Activated CD4-positive, alpha-beta memory T cell treated with anti-CD3 and anti-CD28 coated beads, Interleukin-2, amount 10 ng/mL, durations not matched to agents 7 days and 5 days (primary cell): ENCODE results near the gene ZNF417. TPM values are rescaled to one million over a fixed set of nuclear protein-coding genes. Genes with fewer than 3 reads are reported as not detected.
"Not testable (repeated sequence)": the region's sequence is repeated elsewhere in the genome, so short reads cannot be mapped to it uniquely, and the experiment has no call there.

Experiments used
- CTCF ChIA-PET: fragments of 350-600 bp; sonication (Branson Sonifier 250); formaldehyde crosslinking; loops from one replicate; lab custom pipeline; 2021; ENCODE audit warnings: antibody characterized with exemption, inconsistent platforms; lab: Charles Lee
- POLR2A ChIA-PET: fragments of 350-600 bp; sonication (Branson Sonifier 250); formaldehyde crosslinking; loops from one replicate; lab custom pipeline; 2021; ENCODE audit warnings: antibody characterized with exemption; lab: Charles Lee
- DNase-seq: peaks from one replicate; pipeline ENCODE4 v3.0.0-alpha.2; 2020
- H3K27ac Mint-ChIP-seq: one replicate; pipeline ENCODE4 v1.8.0; 2021; ENCODE audit warnings: mild to moderate bottlenecking, mixed read lengths
- H3K27me3 Mint-ChIP-seq: one replicate; pipeline ENCODE4 v1.8.0; 2021; ENCODE audit warnings: mixed read lengths
- H3K36me3 Mint-ChIP-seq: one replicate; pipeline ENCODE4 v1.8.0; 2021; ENCODE audit warnings: low read depth, mixed read lengths
- H3K4me1 Mint-ChIP-seq: one replicate; pipeline ENCODE4 v1.8.0; 2021; ENCODE audit warnings: mixed read lengths
- H3K4me3 Mint-ChIP-seq: one replicate; pipeline ENCODE4 v1.8.0; 2021; ENCODE audit warnings: mild to moderate bottlenecking, mixed read lengths
- H3K9me3 Mint-ChIP-seq: one replicate; pipeline ENCODE4 v1.8.0; 2021; ENCODE audit warnings: mixed read lengths
- total RNA-seq, 2 experiments: library from RNA; stranded (reverse); gene quantifications; one replicate each; pipeline ENCODE4 v1.2.3, GENCODE V29; 2021

ZNF417 gene
- total RNA-seq, 2 experiments from 2014 or later, result 16.7 to 20.1 TPM

DNA sequence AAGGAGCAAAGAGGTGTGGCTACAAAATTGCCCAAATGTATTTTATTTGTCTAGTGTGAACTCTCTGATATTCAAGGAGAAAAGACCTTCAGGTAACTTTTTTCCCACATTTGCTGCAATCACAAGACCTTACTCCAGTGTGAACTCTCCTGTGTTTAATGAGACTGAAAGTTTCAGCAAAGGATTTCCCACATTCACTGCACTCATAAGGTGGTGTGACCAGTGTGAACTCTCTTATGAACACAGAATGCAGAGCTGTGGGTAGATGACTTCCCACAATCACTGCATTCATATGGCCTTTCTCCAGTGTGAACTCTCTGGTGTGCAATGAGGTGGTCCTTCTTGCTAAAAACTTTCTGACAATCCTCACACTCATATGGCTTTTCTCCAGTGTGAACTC is 43.9 kb downstream of the ZNF417 start:
- Mint-ChIP-seq H3K4me1 (no peaks in the 10 kb centered on the region), H3K27me3 (no peaks in the 10 kb centered on the region)
- POLR2A ChIA-PET, result no interaction called here

DNA sequence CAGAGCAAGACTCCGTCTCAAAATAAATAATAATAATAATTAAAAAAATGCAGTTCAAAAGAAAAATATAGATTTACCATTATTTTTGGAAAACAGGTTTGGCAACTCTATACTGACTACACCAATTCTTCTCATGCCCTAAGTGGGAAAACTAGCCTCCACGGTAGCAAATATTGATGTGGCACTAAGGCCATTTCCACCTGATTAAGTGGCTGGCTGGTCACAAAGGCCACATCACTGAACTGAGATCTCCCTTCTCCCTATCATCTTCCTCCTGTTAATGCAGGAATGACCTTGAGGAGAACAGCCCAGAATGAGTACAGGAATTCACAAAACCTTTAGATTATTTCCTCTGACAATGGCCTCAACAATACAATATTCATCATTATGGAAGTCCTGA is 46.2 kb downstream of the ZNF417 start:
- Mint-ChIP-seq H3K4me3 (no peak overlapping the region), H3K27me3 (no peaks in the 10 kb centered on the region), H3K27ac (no peak overlapping the region), H3K36me3 (peaks cover 81% of the 10 kb centered on the region), H3K4me1 (no peaks in the 10 kb centered on the region), H3K9me3 (peaks cover 61% of the 10 kb centered on the region)
- no peak for DNase-seq
- POLR2A ChIA-PET, result no interaction called here
- CTCF ChIA-PET, result no interaction called here

More for the DNA sequence above, 43.9 kb downstream of the ZNF417 start:
- Mint-ChIP-seq H3K27ac (no peak overlapping the region), H3K4me3 (no peak overlapping the region), H3K9me3 (peaks cover 67% of the 10 kb centered on the region), H3K36me3 (peaks cover 79% of the 10 kb centered on the region)
- DNase-seq, result no peak
- CTCF ChIA-PET, result no interaction called here

DNA sequence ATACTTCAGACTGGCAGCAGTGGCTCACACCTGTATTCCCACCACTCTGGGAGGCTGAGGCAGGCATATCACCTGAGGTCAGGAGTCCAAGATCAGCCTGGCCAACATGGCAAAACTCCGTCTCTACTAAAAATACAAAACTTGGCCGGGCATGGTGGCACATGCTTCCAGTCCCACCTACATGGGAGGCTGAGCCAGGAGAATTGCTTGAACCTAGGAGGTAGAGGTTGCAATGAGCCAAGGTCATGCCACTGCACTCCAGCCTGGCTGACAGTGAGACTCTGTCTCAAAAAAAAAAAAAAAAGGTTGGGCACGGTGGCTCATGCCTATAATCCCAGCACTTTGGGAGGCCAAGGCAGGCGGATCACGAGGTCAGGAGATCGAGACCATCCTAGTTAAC is 46.7 kb downstream of the ZNF417 start:
- CTCF ChIA-PET, H3K4me3 Mint-ChIP-seq, H3K27me3 Mint-ChIP-seq, POLR2A ChIA-PET, H3K27ac Mint-ChIP-seq, H3K4me1 Mint-ChIP-seq, DNase-seq: not testable (repeated sequence)
- Mint-ChIP-seq H3K36me3 (peaks cover 83% of the 10 kb centered on the region), H3K9me3 (peaks cover 58% of the 10 kb centered on the region)

DNA sequence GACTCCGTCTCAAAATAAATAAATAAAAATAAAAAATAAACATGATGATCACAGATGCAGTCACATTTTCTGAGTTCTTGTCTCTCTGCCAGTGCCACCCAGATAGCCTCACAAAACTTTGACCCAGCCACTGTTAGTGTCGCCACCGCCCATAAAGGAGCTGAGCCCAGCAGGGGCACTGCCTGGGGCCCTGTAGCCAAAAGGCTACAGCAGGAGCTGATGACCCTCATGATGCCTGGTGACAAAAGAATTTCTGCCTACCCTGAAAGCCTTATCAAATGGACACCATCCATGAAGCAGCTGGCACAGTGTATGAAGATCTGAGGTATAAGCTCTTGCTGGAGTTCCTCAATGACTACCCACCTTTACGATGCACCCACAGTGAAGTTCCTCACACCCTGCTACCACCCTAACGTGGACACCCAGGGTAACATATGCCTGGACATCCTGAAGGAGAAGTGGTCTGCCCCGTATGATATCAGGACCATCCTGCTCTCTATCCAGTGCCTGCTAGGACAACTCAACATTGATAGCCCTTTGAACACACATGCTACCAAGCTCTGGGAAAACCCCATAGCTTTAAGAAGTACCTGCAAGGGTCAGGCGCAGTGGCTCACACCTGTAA is 48.4 kb downstream of the ZNF417 start:
- H3K27me3 Mint-ChIP-seq, result no peaks in the 10 kb centered on the region
- ChIA-PET POLR2A (no interaction called here), CTCF (no interaction called here)
- peaks cover 48% of the 10 kb centered on the region for H3K9me3 Mint-ChIP-seq
- no peak overlapping the region for H3K4me3 Mint-ChIP-seq
- H3K27ac Mint-ChIP-seq, result no peak overlapping the region
- DNase-seq, result no peak
- no peaks in the 10 kb centered on the region for H3K4me1 Mint-ChIP-seq
- H3K36me3 Mint-ChIP-seq, result peaks cover 79% of the 10 kb centered on the region

Other genes with a start within 250 kb of the ZNF417 start
- not detected for gene ZSCAN4, start 247.7 kb downstream of the ZNF417 start, total RNA-seq
- 10 to 100 TPM in 1 of 2 experiments, 1 to 10 TPM in 1; 8.9 to 10.2 TPM for gene ZNF551, start 234.6 kb downstream of the ZNF417 start, total RNA-seq
- gene ZNF154, start 207.4 kb downstream of the ZNF417 start, total RNA-seq, result under 1 TPM; 0.38 to 0.70 TPM
- gene ZNF671, start 189.0 kb downstream of the ZNF417 start, total RNA-seq, result 10 to 100 TPM; 13.2 to 13.5 TPM
- gene ZNF776, start 169.8 kb downstream of the ZNF417 start, total RNA-seq, result 10 to 100 TPM; 14.9 to 15.1 TPM
- gene ZNF586, start 146.9 kb downstream of the ZNF417 start, total RNA-seq, result 10 to 100 TPM; 20.1 to 21.8 TPM
- gene ZNF552, start 101.7 kb downstream of the ZNF417 start, total RNA-seq, result 1 to 10 TPM; 8.4 to 8.6 TPM
- 10 to 100 TPM; 14.0 to 14.6 TPM for gene ZNF587B, start 86.3 kb downstream of the ZNF417 start, total RNA-seq
- 10 to 100 TPM; 34.9 to 36.2 TPM for gene ZNF587, start 66.7 kb downstream of the ZNF417 start, total RNA-seq
- gene ZNF814, start 27.6 kb downstream of the ZNF417 start, total RNA-seq, result 1 to 10 TPM; 9.3 to 9.6 TPM
- 1 to 10 TPM; 3.0 to 3.7 TPM for gene ZNF418, start 18.8 kb upstream of the ZNF417 start, total RNA-seq
- 1 to 10 TPM; 5.8 to 6.1 TPM for gene ZNF256, start 31.1 kb upstream of the ZNF417 start, total RNA-seq
- under 1 TPM in 1 of 2 experiments, not detected in 1; 0.40 TPM for gene C19orf18, start 57.9 kb upstream of the ZNF417 start, total RNA-seq
- gene ZNF606, start 86.2 kb upstream of the ZNF417 start, total RNA-seq, result 1 to 10 TPM; 9.6 to 9.7 TPM
- not detected for gene ZSCAN1, start 117.4 kb upstream of the ZNF417 start, total RNA-seq
- not detected for gene ZNF135, start 142.7 kb upstream of the ZNF417 start, total RNA-seq
- gene ZSCAN18, start 181.6 kb upstream of the ZNF417 start, total RNA-seq, result 10 to 100 TPM in 1 of 2 experiments, 1 to 10 TPM in 1; 9.8 to 11.6 TPM
- gene ZNF329, start 234.2 kb upstream of the ZNF417 start, total RNA-seq, result 1 to 10 TPM; 4.5 to 4.6 TPM